HG03432 (cell line): ENCODE data around the gene SGPL1.
"Not testable (repeated sequence)": the region's sequence is repeated elsewhere in the genome, so short reads cannot be mapped to it uniquely, and the experiment has no call there.

Experiments
- ATAC-seq: cut with Tn5 transposase; IDR thresholded peaks from one replicate; pipeline ENCODE4 v1.9.1; 2021; ENCODE audit warnings: mild to moderate bottlenecking, moderate library complexity; ENCODE audit not compliant: unreplicated experiment

SGPL1 gene

DNA sequence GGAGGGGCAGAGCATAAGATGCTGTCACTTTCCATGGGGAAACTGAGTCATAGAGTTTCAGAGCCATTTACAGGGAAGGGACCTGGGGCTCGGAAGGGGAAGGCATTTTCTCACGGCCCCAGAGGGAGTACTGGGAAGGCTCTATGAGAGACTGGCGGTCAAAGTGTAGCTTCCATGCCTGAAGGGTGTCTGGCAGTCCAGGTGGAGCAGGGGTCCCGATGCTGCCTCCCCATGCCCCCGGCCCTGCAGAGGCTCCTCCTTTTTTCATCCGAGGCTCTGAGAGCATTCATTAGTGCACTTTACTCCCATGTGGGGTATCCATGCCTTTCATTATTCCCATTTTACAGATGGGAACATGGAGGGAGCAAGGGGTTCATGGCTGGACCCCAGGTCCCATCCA, 100.5 kb downstream of the SGPL1 start:
- ATAC-seq, result no peak

GRCh38 chr10:70917226-70917625, 101.5 kb downstream of the SGPL1 start:
- no peak for ATAC-seq

DNA sequence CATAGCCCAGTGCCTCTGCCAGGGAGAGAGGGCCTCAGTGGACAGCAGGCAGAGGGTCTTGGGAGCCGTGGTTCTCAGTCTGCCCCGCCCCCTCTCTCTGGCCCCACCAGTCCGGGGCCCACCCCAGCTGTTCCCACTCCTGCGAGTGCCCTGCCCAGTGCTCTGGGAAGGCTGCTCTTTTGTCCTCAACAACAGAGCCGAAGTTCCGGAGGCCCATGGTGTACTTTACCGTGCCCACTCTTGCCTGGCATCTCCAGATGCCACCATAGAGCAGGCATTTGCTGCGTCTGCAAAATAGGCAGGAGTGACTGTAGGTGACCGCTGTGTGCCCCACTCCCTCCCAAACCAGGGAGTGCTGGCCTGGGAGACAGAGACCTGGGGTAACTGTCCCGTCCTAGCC, 101.9 kb downstream of the SGPL1 start:
- no peak for ATAC-seq

- no peak for ATAC-seq
Measured at GRCh38 chr10:70918851-70919530, 103.2 kb downstream of the SGPL1 start.

- not testable (repeated sequence) for ATAC-seq
Measured at GRCh38 chr10:70919906-70920305, 104.2 kb downstream of the SGPL1 start.

GRCh38 chr10:70920519-70920918, 104.8 kb downstream of the SGPL1 start:
- ATAC-seq, result no peak

- no peak for ATAC-seq
Measured at GRCh38 chr10:70921285-70921684, 105.5 kb downstream of the SGPL1 start.

GRCh38 chr10:70923696-70924095, 107.9 kb downstream of the SGPL1 start:
- no peak for ATAC-seq

DNA sequence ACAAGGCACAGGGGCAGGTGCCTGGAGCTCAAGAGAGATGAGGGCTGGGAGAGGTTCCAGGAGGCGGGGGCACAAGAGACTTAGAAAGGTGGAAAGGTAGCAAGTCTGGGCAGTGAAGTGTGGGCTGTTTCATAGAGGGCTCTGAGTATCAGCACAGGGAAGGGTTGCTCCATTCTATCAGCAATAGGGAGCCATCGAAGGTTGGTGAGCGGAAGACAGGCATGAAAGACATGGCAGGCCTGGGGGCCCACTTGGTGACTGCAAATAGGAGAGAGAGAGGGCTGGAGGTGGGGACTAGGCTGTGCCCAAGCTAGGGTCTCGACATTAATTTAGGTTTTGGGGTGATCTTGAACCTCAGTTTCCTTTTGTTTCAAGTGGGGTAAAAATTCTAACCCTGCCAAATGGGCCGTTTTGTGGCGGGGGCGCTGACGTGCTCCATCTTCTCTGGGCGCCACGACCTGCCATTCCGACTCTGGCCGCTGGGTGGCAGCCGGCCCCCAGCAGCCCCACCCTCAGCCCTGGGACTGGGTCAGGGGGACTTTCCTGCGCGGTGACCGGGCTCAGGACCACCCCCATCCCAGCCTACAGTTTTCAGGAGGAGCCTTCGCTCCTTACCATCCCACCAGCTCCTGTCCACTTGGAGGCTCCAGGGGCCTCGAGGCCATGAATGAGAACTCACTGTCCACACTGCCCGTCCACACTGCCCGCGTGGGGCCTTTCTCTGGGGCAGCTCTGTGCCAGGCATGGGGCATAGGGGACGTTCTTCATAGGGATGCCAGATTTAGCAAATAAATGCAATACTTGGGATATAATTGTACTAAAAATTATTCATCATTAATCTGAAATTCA, 109.9 kb downstream of the SGPL1 start:
- ATAC-seq, result peak; percentile 46

- no peak for ATAC-seq
Measured at GRCh38 chr10:70926226-70927000, 110.7 kb downstream of the SGPL1 start.

DNA sequence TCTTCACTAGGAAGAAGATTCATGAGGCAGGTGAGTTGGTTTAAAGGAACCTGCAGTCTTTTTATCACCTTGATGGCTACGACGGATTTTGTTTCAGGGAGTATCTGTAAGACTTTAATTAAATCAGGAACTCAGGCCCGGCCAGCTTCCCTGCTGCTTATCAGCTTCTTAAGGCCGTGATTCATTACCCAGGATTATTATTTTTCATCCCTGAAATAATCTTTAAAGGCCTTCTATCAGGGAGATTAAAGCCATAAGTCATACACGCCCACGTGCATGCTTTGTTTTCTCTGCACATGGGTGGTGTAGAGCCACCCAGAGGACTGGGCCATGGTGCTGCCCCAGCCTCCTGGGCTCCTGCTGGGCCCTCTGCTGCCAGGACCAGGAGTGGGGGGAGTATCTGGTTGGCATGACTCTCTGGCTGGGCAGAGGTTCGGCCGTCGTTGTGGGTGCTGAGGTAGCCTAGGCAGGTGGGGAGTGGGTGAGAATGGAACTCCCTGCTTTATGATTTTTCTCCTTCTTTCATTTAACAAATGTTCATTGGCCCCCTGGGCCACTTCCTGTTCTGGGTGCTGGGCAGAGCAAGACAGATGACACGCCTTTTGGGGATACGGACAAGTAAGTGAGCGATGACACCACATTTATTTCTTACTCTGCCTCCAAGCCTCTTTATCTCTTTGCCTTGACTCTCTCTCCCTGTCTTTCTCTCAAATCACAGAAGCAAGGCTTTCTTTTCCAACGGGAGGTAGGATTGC, 111.6 kb downstream of the SGPL1 start:
- ATAC-seq, result no peak

DNA sequence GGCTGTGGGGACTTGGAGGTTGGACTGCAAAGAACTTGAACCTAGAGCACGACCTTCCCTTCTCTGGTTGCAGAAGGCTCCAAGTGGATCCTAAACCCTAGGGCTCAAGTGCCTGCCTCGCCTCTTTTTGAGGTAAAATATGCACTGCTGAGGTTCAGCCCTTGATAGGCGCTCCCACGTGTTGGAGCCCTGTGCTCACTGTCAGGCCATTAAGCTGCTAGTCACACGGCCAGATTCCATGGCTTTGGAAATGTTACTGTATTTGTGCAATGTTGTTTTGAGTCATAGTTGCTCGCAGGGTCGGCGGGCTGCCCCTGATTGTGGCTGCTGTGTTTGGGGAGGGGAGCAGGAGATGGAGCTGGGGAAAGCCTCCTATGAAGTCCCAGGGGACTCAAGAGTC, 112.4 kb downstream of the SGPL1 start:
- no peak for ATAC-seq

GRCh38 chr10:70930263-70931000, 114.7 kb downstream of the SGPL1 start:
- no peak for ATAC-seq
